ENCODE data around the gene PLA2G4C.

DNA sequence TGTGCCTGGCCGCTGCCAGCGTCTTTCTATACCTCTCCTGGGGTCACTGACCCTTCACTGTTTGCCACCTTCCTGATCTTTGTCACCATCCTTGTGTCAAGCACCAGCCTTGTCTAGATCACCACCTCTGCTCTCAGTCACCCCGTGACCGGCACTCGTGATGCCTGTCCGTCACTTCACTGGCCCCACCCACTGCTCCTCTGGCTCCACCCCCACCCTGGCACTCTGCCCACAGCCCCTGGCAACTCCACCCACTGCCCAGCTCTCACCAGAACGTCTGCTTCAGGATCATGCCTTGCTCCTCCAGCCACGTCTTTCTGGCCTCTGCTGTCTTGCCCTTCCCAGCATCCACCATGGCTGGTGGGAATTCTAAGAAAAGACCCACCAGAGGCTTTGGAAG is 24.8 kb upstream of the PLA2G4C start:
- TF ChIP-seq, protein P1, sequence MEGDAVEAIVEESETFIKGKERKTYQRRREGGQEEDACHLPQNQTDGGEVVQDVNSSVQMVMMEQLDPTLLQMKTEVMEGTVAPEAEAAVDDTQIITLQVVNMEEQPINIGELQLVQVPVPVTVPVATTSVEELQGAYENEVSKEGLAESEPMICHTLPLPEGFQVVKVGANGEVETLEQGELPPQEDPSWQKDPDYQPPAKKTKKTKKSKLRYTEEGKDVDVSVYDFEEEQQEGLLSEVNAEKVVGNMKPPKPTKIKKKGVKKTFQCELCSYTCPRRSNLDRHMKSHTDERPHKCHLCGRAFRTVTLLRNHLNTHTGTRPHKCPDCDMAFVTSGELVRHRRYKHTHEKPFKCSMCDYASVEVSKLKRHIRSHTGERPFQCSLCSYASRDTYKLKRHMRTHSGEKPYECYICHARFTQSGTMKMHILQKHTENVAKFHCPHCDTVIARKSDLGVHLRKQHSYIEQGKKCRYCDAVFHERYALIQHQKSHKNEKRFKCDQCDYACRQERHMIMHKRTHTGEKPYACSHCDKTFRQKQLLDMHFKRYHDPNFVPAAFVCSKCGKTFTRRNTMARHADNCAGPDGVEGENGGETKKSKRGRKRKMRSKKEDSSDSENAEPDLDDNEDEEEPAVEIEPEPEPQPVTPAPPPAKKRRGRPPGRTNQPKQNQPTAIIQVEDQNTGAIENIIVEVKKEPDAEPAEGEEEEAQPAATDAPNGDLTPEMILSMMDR (IDR thresholded peaks at IDR 0.05; ENCODE audit: insufficient read depth, low read length, poor library complexity, severe bottlenecking): no peak
- no peak for TF ChIP-seq EZH2phosphoT487 (conservative IDR thresholded peaks at IDR 0.05; ENCODE audit: low read length)
